GM19395 (cell line): ENCODE results near the gene ORC2.

ENCODE experiments used
- ATAC-seq: cut with Tn5 transposase; IDR thresholded peaks from one replicate; pipeline ENCODE4 v1.9.1; 2021; ENCODE audit warnings: mild to moderate bottlenecking, moderate library complexity; ENCODE audit not compliant: unreplicated experiment

The ORC2 gene

GRCh38 chr2:200862532-200863000 is 100.9 kb downstream of the ORC2 start:
- ATAC-seq = no peak

GRCh38 chr2:200861617-200862155 is 101.8 kb downstream of the ORC2 start:
- ATAC-seq = no peak

- ATAC-seq = no peak
These were observed 103.2 kb downstream of the ORC2 start for GRCh38 chr2:200860092-200860795.
